ENCODE data around the gene USP11.

USP11 gene

DNA sequence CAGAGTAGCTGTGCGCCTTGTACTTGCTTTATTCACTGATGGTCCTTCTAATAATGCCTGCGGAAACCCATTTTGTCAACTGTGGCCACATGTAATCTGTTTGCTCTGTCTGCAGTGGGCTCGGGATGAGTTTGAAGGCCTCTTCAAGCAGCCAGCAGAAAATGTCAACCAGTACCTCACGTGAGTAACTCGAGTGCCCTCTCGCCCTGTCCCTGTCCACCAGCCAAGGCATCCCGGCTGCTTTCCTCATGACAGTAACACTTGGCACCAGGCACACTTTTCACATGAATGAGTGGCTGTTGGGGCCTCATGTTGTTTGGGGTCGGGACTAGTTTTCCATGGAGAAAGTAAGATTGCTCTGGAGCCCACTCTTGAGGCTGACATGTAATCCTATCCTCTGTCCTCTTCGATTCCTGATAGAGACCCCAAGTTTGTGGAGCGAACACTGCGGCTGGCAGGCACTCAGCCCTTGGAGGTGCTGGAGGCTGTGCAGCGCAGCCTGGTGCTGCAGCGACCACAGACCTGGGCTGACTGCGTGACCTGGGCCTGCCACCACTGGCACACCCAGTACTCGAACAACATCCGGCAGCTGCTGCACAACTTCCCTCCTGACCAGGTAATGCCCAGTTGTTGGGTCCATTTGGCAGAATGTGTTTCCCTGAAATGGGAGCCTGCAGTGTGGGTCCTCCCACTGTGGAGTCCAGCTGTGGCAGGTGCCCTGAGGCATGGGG, 23.1 kb upstream of the USP11 start:
- no peak for DNase-seq (ENCODE audit: extremely low spot score)
- ChIA-PET POLR2A (no interaction called here), CTCF (no interaction called here)
- TF ChIP-seq, protein P1, sequence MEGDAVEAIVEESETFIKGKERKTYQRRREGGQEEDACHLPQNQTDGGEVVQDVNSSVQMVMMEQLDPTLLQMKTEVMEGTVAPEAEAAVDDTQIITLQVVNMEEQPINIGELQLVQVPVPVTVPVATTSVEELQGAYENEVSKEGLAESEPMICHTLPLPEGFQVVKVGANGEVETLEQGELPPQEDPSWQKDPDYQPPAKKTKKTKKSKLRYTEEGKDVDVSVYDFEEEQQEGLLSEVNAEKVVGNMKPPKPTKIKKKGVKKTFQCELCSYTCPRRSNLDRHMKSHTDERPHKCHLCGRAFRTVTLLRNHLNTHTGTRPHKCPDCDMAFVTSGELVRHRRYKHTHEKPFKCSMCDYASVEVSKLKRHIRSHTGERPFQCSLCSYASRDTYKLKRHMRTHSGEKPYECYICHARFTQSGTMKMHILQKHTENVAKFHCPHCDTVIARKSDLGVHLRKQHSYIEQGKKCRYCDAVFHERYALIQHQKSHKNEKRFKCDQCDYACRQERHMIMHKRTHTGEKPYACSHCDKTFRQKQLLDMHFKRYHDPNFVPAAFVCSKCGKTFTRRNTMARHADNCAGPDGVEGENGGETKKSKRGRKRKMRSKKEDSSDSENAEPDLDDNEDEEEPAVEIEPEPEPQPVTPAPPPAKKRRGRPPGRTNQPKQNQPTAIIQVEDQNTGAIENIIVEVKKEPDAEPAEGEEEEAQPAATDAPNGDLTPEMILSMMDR (IDR thresholded peaks at IDR 0.05; ENCODE audit: control extremely low read depth, extremely low read depth, low read depth, missing control alignments), result no peak

DNA sequence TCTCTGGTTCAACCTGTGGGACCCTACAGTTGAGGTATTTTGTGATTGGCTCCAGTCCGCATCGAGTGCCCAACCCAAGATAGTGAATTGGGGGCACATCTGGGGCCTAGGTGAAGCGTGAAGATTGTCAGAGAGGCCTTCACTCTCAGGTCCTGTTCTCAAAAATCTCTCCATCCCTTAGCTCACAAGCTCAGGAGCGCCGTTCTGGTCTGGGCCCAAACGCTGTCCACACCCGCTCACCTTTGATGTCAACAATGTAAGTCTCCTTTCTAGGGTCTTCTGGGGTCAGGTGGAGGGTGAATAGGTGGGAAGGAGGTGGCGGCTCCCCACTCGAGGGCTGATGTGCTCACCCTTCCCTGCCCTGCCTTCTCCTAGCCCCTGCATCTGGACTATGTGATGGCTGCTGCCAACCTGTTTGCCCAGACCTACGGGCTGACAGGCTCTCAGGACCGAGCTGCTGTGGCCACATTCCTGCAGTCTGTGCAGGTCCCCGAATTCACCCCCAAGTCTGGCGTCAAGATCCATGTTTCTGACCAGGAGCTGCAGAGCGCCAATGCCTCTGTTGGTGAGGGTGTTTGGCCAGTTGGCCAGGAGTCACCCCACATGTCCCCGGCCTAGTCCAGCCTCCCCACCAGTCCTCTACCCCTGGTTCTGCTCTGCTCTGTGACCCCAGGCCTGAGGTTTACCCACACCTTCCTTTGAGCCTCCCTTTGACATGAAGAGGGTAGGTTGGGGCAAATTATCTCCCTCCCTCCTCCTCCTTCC, 22.0 kb upstream of the USP11 start:
- TF ChIP-seq, protein P1 (IDR thresholded peaks at IDR 0.05; ENCODE audit: control extremely low read depth, extremely low read depth, low read depth, missing control alignments), result no peak
- ChIA-PET POLR2A (no interaction called here), CTCF (no interaction called here)
- DNase-seq (ENCODE audit: extremely low spot score), result no peak

DNA sequence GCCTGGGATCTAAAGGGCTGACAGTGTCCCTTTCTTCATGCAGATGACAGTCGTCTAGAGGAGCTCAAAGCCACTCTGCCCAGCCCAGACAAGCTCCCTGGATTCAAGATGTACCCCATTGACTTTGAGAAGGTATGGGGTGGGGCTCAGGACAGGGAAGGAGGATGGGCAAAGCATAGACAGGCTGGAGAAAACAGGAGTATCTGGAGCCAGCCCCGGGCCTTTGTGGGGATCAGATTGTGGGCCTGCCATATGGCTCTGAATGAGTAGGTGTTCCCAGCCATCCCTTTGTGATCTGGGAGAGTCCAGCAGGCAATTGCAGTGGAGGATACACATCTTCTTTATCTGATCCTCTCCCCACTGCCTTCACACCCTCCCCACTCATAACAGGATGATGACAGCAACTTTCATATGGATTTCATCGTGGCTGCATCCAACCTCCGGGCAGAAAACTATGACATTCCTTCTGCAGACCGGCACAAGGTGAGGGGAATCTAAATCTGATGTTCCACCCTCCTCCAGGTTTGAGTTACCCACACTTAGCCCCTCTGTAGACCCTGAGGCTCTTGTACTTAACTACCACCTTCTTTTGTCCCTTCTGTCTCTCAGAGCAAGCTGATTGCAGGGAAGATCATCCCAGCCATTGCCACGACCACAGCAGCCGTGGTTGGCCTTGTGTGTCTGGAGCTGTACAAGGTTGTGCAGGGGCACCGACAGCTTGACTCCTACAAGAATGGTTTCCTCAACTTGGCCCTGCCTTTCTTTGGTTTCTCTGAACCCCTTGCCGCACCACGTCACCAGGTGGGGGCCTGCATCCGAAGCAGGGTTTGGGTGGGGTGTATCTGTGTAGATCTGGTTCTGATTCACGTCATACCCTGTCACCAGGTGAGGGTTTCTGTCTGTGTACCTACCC, 20.2 kb upstream of the USP11 start:
- ChIA-PET POLR2A (no interaction called here), CTCF (no interaction called here)
- DNase-seq (ENCODE audit: extremely low spot score), result no peak
- TF ChIP-seq, protein P1 (IDR thresholded peaks at IDR 0.05; ENCODE audit: control extremely low read depth, extremely low read depth, low read depth, missing control alignments), result no peak

DNA sequence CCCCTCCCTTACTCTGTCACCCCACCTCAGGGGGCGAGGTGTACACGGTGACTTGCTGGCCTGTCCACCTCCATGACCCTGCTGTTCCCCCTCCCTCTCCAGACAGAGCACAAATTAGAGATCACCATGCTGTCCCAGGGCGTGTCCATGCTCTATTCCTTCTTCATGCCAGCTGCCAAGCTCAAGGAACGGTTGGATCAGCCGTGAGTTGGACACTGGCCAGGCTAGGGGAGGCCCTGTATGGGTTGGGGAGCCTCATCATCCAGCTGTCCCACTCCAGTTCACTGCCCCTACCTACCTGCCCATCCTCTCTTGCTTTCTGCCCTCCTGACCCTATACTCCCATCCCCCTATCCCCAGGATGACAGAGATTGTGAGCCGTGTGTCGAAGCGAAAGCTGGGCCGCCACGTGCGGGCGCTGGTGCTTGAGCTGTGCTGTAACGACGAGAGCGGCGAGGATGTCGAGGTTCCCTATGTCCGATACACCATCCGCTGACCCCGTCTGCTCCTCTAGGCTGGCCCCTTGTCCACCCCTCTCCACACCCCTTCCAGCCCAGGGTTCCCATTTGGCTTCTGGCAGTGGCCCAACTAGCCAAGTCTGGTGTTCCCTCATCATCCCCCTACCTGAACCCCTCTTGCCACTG, 18.3 kb upstream of the USP11 start:
- POLR2A ChIA-PET, result no interaction called here

GRCh38 chrX:47215291-47215900, 17.4 kb upstream of the USP11 start:
- CTCF ChIA-PET, result no interaction called here
- TF ChIP-seq, protein P1 (IDR thresholded peaks at IDR 0.05; ENCODE audit: control extremely low read depth, extremely low read depth, low read depth, missing control alignments), result no peak
- no peak for DNase-seq (ENCODE audit: extremely low spot score)
- POLR2A ChIA-PET, result no interaction called here

More for the DNA sequence above, 18.3 kb upstream of the USP11 start:
- CTCF ChIA-PET, result no interaction called here
- TF ChIP-seq, protein P1 (IDR thresholded peaks at IDR 0.05; ENCODE audit: control extremely low read depth, extremely low read depth, low read depth, missing control alignments), result no peak
- DNase-seq (ENCODE audit: extremely low spot score), result no peak
